Stimulated activated CD4-positive, alpha-beta T cell treated with anti-CD3 and anti-CD28 coated beads, TNF-alpha, amount 100 ng/mL, for 48 hours (primary cell): Measurements from ENCODE around the gene HHIPL1.

ENCODE experiments used
- DNase-seq, 3 donors: peaks; one replicate each; pipeline ENCODE4 v3.0.0-alpha.2; 2020; ENCODE audit warnings: low read depth in 3 of 3

The HHIPL1 gene

GRCh38 chr14:99716091-99716849 lies 71.3 kb downstream of the HHIPL1 start:
- no peak for DNase-seq

- DNase-seq = no peak
Observed at GRCh38 chr14:99716850-99717681, 72.1 kb downstream of the HHIPL1 start.

GRCh38 chr14:99717682-99718013 lies 72.7 kb downstream of the HHIPL1 start:
- no peak for DNase-seq

DNA sequence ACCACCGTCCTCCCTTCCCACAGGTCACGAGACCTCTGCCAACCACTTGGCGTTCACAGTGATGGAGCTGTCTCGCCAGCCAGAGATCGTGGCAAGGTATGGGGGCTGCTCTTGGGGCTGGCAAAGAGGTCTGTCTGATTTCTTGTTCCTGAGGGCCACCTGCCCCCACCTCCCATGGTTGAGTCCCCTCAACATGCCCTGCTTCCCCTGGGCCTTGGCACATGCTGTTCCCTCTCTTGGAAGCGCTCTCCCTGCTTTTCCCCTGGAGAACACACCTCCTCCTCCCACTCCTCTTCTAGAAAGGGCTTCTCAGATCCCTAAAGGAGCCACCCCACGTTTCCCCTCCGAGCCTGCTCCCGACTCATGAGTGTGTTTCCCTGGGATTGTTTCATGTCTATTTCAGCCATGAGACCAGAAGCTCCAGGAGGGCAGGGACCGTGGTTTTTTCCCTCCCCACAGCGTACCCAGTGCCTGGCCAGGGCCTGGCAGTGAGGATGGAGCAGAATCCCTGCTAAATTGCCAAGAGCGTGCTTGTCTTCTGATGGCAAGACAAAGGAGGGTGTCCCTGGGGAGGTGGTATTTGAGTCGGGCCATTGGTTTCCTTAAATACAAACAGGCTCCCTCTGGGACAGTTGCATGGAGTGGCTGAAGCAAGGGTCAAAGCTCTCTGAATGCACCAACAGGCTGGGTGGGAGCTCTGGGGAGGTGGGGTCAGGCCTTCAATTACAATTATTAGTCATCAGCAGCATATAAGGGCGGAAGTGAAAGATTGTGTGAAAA lies 73.3 kb downstream of the HHIPL1 start:
- no peak for DNase-seq

DNA sequence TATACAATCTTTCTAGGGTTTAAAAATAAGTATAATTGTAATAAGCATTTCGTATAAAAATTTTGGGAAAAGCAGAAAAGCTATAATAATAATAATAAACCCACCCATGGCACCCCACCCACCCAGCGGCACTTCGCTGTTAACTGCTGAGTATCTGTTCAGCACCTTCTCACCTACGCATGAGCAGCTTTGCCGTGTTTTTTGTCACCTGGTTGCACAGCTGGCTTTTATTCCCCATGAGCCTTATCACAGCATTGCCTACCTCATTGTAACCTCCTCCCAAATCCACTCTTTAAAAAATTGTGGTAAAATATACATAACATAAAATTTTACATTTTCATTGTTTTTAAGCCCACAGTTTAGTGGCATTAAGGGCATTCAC lies 73.9 kb downstream of the HHIPL1 start:
- no peak for DNase-seq

GRCh38 chr14:99720941-99721791 lies 76.2 kb downstream of the HHIPL1 start:
- DNase-seq = no peak

- DNase-seq = no peak
Observed at GRCh38 chr14:99721792-99722516, 77.0 kb downstream of the HHIPL1 start.

DNA sequence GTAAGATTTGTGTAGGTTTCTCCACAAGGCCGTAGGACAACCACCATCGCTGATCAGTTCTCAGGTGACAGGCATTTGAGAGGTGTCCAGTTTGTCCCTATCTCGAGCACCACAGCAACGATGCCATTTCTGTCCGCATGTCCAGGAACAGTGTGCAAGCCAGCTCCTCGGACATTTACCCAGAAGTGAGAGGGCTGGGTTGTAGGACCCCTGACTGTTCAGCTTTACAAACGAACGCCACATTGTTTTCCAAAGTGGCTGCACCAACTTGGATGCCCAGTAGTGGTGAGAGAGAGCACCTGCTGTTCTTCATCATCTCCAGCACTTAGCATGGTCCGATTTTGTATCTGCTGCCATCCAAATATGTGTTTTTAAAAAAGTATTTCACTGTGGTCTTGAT lies 77.8 kb downstream of the HHIPL1 start:
- no peak for DNase-seq

- DNase-seq = no peak
Observed at GRCh38 chr14:99724196-99724891, 79.4 kb downstream of the HHIPL1 start.

DNA sequence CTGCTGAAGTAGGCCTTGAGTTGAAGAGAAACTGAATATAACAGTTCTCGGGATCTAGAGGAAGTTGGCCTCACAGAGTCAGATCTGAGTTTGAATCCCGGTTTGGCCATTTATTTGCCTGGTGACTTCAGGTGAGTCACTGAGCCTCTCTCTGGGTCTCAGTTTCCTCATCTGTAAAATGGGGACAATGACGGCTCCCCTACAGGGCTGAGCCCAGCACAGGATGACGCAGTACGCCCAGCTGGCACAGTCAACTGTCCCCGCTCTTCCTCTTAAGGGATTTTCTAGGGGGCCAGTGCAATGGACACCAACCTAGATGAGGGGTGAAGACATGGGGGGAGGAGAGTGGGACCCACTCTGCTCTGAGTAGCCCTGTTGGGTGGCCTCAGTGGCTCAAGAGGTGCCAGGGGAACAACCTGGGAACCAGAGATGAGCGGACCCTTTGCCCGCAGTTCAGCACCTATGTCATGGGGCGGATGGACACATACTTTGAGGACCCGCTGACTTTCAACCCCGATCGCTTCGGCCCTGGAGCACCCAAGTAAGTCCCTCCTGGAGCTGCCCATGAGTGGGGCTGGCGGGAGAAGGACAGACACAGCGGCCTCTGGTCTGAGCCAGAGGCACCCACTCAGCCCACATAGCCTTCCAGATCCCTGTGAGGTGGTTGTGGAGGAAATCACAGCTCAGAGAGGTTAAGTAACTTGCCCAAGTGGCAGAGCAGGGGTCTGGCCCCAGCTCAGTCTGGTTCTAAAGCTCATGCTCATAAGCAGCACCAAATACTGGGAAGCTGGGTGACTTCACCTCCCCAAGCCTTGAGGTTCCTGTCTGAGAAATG lies 80.2 kb downstream of the HHIPL1 start:
- no peak for DNase-seq

GRCh38 chr14:99725774-99726537 lies 81.0 kb downstream of the HHIPL1 start:
- DNase-seq = no peak

- no peak for DNase-seq
Observed at GRCh38 chr14:99726538-99727095, 81.7 kb downstream of the HHIPL1 start.

GRCh38 chr14:99727096-99727870 lies 82.4 kb downstream of the HHIPL1 start:
- DNase-seq = no peak

DNA sequence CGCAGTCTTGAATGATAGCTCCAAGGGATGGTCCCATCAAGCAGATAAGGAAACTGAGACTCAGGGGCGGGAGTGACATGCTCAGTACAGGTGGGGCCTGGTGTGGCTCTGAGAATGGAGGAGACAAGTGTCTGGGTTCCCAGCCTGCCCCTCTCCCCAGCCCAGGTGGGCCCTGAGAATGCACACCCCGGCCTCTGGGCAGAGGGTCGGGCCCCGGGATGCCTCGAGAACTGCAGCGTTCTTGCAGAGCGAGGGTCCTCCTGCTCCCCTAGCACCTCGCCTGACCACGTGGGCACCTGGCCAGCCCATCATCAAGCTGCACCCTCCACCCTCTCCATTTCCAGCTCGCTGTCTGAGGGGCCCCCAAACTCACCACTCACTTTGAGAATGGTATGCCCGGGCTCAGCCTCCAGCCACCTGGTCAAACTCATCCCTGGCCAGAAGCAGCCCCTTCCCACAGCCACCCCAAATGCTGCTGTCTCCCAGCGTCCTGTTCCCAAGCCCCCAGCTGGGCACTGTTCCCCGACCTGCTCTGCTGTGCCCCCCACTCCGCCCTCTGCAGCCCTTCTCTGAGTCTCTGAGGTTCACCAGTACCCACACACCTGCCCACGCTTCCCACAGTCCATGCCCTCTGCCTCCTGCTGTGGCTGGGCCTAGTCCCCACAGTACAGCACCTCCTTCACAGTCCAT lies 83.4 kb downstream of the HHIPL1 start:
- DNase-seq = no peak

DNA sequence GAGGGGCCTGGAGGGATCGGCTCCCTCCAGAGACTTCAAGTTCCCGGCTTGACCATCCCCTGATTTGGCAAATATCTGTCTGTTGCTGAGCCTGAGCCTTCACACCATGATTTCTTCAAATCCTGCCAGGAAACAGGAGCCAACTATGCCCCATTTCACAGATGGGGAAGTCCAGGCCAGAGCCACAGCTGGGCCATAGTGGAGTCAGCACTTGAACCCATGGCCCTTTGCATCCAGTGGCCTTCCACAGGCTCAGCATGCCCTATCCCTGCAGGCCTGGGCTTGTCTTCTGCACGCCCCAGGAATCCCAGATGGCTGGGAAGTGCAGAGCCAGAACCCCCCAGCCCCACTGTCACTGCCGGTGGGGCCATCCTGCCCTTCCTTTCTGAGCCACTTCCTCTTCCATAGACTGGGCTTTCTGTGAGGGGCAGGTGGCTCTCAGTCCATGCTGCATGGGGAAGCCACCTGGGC lies 84.1 kb downstream of the HHIPL1 start:
- DNase-seq = no peak
